Measurements from ENCODE around the gene NUDT5. TPM values are rescaled to one million over a fixed set of nuclear protein-coding genes. Genes with fewer than 3 reads are reported as not detected.

Gene NUDT5
- total and polyA plus RNA-seq, 7 experiments from 2014 or later = 24.5 to 89.4 (median 47.4) TPM

- H3K36me3 ChIP-seq (ENCODE audit: control insufficient read depth in 2 of 3, insufficient read depth in 3 of 3, low read length in 3 of 3) = peaks cover 0 to 28% (median 3%) of the 10 kb centered on the region in 3 experiments
- no peak overlapping the region for H3K4me3 ChIP-seq (ENCODE audit: low read length)
- CTCF ChIA-PET = interaction anchor here (0.7 kb wide), 1 partner anchor 10 kb away, joined by 3 read pairs; no protein-coding TSS in a partner anchor
- no peak for DNase-seq
- no peaks in the 10 kb centered on the region for H3K27me3 ChIP-seq (ENCODE audit: control insufficient read depth in 2 of 2, insufficient read depth in 2 of 2, low read length in 2 of 2)
- peaks cover 0 to 3% (median 0%) of the 10 kb centered on the region in 7 donors for H3K4me1 Mint-ChIP-seq
- peaks cover 0 to 2% (median 0%) of the 10 kb centered on the region in 11 donors for H3K9me3 Mint-ChIP-seq
- no peaks in the 10 kb centered on the region for H3K27me3 Mint-ChIP-seq
- ATAC-seq = no peak
- no peak overlapping the region for H3K4me3 Mint-ChIP-seq
- no peaks in the 10 kb centered on the region for H3K9me3 ChIP-seq (ENCODE audit: control insufficient read depth in 2 of 3, low read length in 3 of 3)
- intact Hi-C loops (cut with micrococcal nuclease) = no loop called here
- peak overlapping the region in 1 of 9 donors; percentile 46 for H3K27ac Mint-ChIP-seq
- H3K36me3 Mint-ChIP-seq = peaks cover 0 to 28% (median 16%) of the 10 kb centered on the region in 5 donors
- no peaks in the 10 kb centered on the region for H3K4me1 ChIP-seq (ENCODE audit: control insufficient read depth in 2 of 2, insufficient read depth in 2 of 2, low read length in 2 of 2)
- no peak overlapping the region for H3K27ac ChIP-seq (ENCODE audit: low read depth, low read length)
- POLR2A ChIA-PET = interaction anchor here (0.6 kb wide), 1 partner anchor 66 kb away, joined by 3 read pairs; no protein-coding TSS in a partner anchor
These were observed 39.1 kb downstream of the NUDT5 start for GRCh38 chr10:12156367-12157123.

GRCh38 chr10:12154516-12154915 is 41.2 kb downstream of the NUDT5 start:
- peaks cover 0 to 29% (median 3%) of the 10 kb centered on the region in 3 experiments for H3K36me3 ChIP-seq (ENCODE audit: control insufficient read depth in 2 of 3, insufficient read depth in 3 of 3, low read length in 3 of 3)
- Mint-ChIP-seq H3K27me3 (no peaks in the 10 kb centered on the region), H3K4me1 (peaks cover 0 to 5% (median 0%) of the 10 kb centered on the region in 7 donors), H3K27ac (peak overlapping the region in 3 of 9 donors; percentile 8 to 60 (median 11)), H3K36me3 (peaks cover 0 to 32% (median 18%) of the 10 kb centered on the region in 5 donors), H3K9me3 (peaks cover 0 to 2% (median 0%) of the 10 kb centered on the region in 11 donors), H3K4me3 (no peak overlapping the region)
- no peak for DNase-seq
- no peaks in the 10 kb centered on the region for H3K9me3 ChIP-seq (ENCODE audit: control insufficient read depth in 2 of 3, low read length in 3 of 3)
- H3K27me3 ChIP-seq (ENCODE audit: control insufficient read depth in 2 of 2, insufficient read depth in 2 of 2, low read length in 2 of 2) = no peaks in the 10 kb centered on the region
- no peak overlapping the region for H3K27ac ChIP-seq (ENCODE audit: low read depth, low read length)
- CTCF ChIA-PET = no interaction called here
- no peak for ATAC-seq
- H3K4me1 ChIP-seq (ENCODE audit: control insufficient read depth in 2 of 2, insufficient read depth in 2 of 2, low read length in 2 of 2) = no peaks in the 10 kb centered on the region
- intact Hi-C loops (cut with micrococcal nuclease) = no loop called here
- no peak overlapping the region for H3K4me3 ChIP-seq (ENCODE audit: low read length)
- POLR2A ChIA-PET = interaction anchor here (0.6 kb wide), 1 partner anchor 46 kb away, joined by 4 read pairs; no protein-coding TSS in a partner anchor

GRCh38 chr10:12150163-12150562 is 45.5 kb downstream of the NUDT5 start:
- POLR2A ChIA-PET = no interaction called here

GRCh38 chr10:12144538-12144937 is 51.2 kb downstream of the NUDT5 start:
- no peaks in the 10 kb centered on the region for H3K4me1 ChIP-seq (ENCODE audit: control insufficient read depth in 2 of 2, insufficient read depth in 2 of 2, low read length in 2 of 2)
- H3K9me3 Mint-ChIP-seq = no peaks in the 10 kb centered on the region
- CTCF ChIA-PET = no interaction called here
- POLR2A ChIA-PET = no interaction called here
- no peak overlapping the region for H3K4me3 Mint-ChIP-seq
- no peak overlapping the region for H3K27ac ChIP-seq (ENCODE audit: low read depth, low read length)
- ATAC-seq (no peak), DNase-seq (no peak)
- H3K4me3 ChIP-seq (ENCODE audit: low read length) = no peak overlapping the region
- H3K36me3 Mint-ChIP-seq = peaks cover 8 to 51% (median 27%) of the 10 kb centered on the region in 5 donors
- peaks cover 0 to 6% (median 0%) of the 10 kb centered on the region in 7 donors for H3K4me1 Mint-ChIP-seq
- H3K27ac Mint-ChIP-seq = no peak overlapping the region
- intact Hi-C loops (cut with micrococcal nuclease) = no loop called here
- peaks cover 0 to 42% (median 6%) of the 10 kb centered on the region in 3 experiments for H3K36me3 ChIP-seq (ENCODE audit: control insufficient read depth in 2 of 3, insufficient read depth in 3 of 3, low read length in 3 of 3)
- no peaks in the 10 kb centered on the region for H3K27me3 ChIP-seq (ENCODE audit: control insufficient read depth in 2 of 2, insufficient read depth in 2 of 2, low read length in 2 of 2)
- H3K27me3 Mint-ChIP-seq = no peaks in the 10 kb centered on the region
- no peaks in the 10 kb centered on the region for H3K9me3 ChIP-seq (ENCODE audit: control insufficient read depth in 2 of 3, low read length in 3 of 3)

More at GRCh38 chr10:12150163-12150562, 45.5 kb downstream of the NUDT5 start:
- no peak overlapping the region for H3K4me3 ChIP-seq (ENCODE audit: low read length)
- H3K27me3 ChIP-seq (ENCODE audit: control insufficient read depth in 2 of 2, insufficient read depth in 2 of 2, low read length in 2 of 2) = no peaks in the 10 kb centered on the region
- DNase-seq = no peak
- ATAC-seq = no peak
- Mint-ChIP-seq H3K4me1 (peaks cover 0 to 9% (median 0%) of the 10 kb centered on the region in 7 donors), H3K27me3 (no peaks in the 10 kb centered on the region), H3K36me3 (peaks cover 0 to 32% (median 20%) of the 10 kb centered on the region in 5 donors), H3K4me3 (no peak overlapping the region), H3K9me3 (peaks cover 0 to 2% (median 0%) of the 10 kb centered on the region in 11 donors), H3K27ac (no peak overlapping the region)
- intact Hi-C loops (cut with micrococcal nuclease) = no loop called here
- H3K27ac ChIP-seq (ENCODE audit: low read depth, low read length) = no peak overlapping the region
- no peaks in the 10 kb centered on the region for H3K4me1 ChIP-seq (ENCODE audit: control insufficient read depth in 2 of 2, insufficient read depth in 2 of 2, low read length in 2 of 2)
- no peaks in the 10 kb centered on the region for H3K9me3 ChIP-seq (ENCODE audit: control insufficient read depth in 2 of 3, low read length in 3 of 3)
- H3K36me3 ChIP-seq (ENCODE audit: control insufficient read depth in 2 of 3, insufficient read depth in 3 of 3, low read length in 3 of 3) = peaks cover 0 to 17% (median 0%) of the 10 kb centered on the region in 3 experiments
- CTCF ChIA-PET = no interaction called here

GRCh38 chr10:12140038-12140437 is 55.7 kb downstream of the NUDT5 start:
- CTCF ChIA-PET = no interaction called here
- H3K9me3 Mint-ChIP-seq = no peaks in the 10 kb centered on the region
- H3K27ac Mint-ChIP-seq = no peak overlapping the region
- H3K36me3 ChIP-seq (ENCODE audit: control insufficient read depth in 2 of 3, insufficient read depth in 3 of 3, low read length in 3 of 3) = peaks cover 5 to 51% (median 12%) of the 10 kb centered on the region in 3 experiments
- H3K27me3 Mint-ChIP-seq = no peaks in the 10 kb centered on the region
- no peaks in the 10 kb centered on the region for H3K4me1 ChIP-seq (ENCODE audit: control insufficient read depth in 2 of 2, insufficient read depth in 2 of 2, low read length in 2 of 2)
- no peak for ATAC-seq
- H3K27ac ChIP-seq (ENCODE audit: low read depth, low read length) = no peak overlapping the region
- no peak overlapping the region for H3K4me3 ChIP-seq (ENCODE audit: low read length)
- no peaks in the 10 kb centered on the region for H3K27me3 ChIP-seq (ENCODE audit: control insufficient read depth in 2 of 2, insufficient read depth in 2 of 2, low read length in 2 of 2)
- POLR2A ChIA-PET = no interaction called here
- intact Hi-C loops (cut with micrococcal nuclease) = no loop called here
- no peak for DNase-seq
- no peaks in the 10 kb centered on the region for H3K9me3 ChIP-seq (ENCODE audit: control insufficient read depth in 2 of 3, low read length in 3 of 3)
- H3K4me3 Mint-ChIP-seq = no peak overlapping the region
- H3K4me1 Mint-ChIP-seq = peaks cover 0 to 2% (median 0%) of the 10 kb centered on the region in 7 donors
- peaks cover 8 to 50% (median 23%) of the 10 kb centered on the region in 5 donors for H3K36me3 Mint-ChIP-seq

GRCh38 chr10:12135631-12136030 is 60.1 kb downstream of the NUDT5 start:
- CTCF ChIA-PET = no interaction called here
- POLR2A ChIA-PET = no interaction called here

More at GRCh38 chr10:12135631-12136030, 60.1 kb downstream of the NUDT5 start:
- no peak overlapping the region for H3K27ac ChIP-seq (ENCODE audit: low read depth, low read length)
- H3K36me3 Mint-ChIP-seq = peaks cover 0 to 21% (median 0%) of the 10 kb centered on the region in 5 donors
- no peak for DNase-seq
- no peak overlapping the region for H3K4me3 Mint-ChIP-seq
- no peaks in the 10 kb centered on the region for H3K9me3 ChIP-seq (ENCODE audit: control insufficient read depth in 2 of 3, low read length in 3 of 3)
- no peak overlapping the region for H3K27ac Mint-ChIP-seq
- H3K4me1 Mint-ChIP-seq = peaks cover 0 to 11% (median 5%) of the 10 kb centered on the region in 7 donors
- H3K9me3 Mint-ChIP-seq = no peaks in the 10 kb centered on the region
- no peaks in the 10 kb centered on the region for H3K27me3 Mint-ChIP-seq
- H3K4me3 ChIP-seq (ENCODE audit: low read length) = no peak overlapping the region
- intact Hi-C loops (cut with micrococcal nuclease) = no loop called here
- no peak for ATAC-seq
- H3K36me3 ChIP-seq (ENCODE audit: control insufficient read depth in 2 of 3, insufficient read depth in 3 of 3, low read length in 3 of 3) = peaks cover 5 to 20% (median 6%) of the 10 kb centered on the region in 3 experiments
- no peaks in the 10 kb centered on the region for H3K27me3 ChIP-seq (ENCODE audit: control insufficient read depth in 2 of 2, insufficient read depth in 2 of 2, low read length in 2 of 2)
- no peaks in the 10 kb centered on the region for H3K4me1 ChIP-seq (ENCODE audit: control insufficient read depth in 2 of 2, insufficient read depth in 2 of 2, low read length in 2 of 2)
